ENCODE results near the gene RNGTT. TPM values are rescaled to one million over a fixed set of nuclear protein-coding genes. Genes with fewer than 3 reads are reported as not detected.

RNGTT gene
- total and polyA plus RNA-seq, 10 of the 15 experiments (the other 5 are each of a cell fraction or from before 2014, with no cell fraction given): 7.7 to 30.4 (median 22.2) TPM

DNA sequence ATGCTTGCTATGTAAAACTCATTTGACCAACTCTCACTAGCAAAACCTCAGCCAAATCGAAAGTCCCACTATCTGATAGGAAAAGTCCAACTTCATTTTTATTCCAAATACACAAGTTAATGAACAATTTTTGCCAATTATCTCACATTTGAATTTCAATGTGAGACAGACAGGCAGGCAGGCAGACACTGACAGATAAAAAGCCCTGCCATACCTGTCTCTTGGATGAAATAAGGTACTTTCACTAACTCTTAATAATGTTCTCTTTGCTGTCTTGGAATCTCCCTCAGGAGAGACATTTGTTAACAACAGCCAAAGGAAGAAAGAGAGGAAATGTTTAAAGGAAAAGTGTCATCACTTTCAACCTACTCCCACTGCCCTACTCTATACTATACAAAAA lies 82.0 kb downstream of the RNGTT start:
- no peak overlapping the region for H3K4me3 ChIP-seq
- no peaks in the 10 kb centered on the region for H3K4me1 ChIP-seq (ENCODE audit: control insufficient read depth, insufficient read depth, low read length)
- H2AFZ ChIP-seq (ENCODE audit: control insufficient read depth, low read depth, low read length): no peak overlapping the region
- no peaks in the 10 kb centered on the region; a peak in 1 of 4 replicates for H3K36me3 ChIP-seq (ENCODE audit: control insufficient read depth in 2 of 2, insufficient read depth in 2 of 2, low read length in 1 of 2)
- intact Hi-C loops (cut with micrococcal nuclease; ENCODE audit: unreplicated experiment): no loop called here
- WGBS (ENCODE audit: insufficient coverage, insufficient replicate concordance, low lambda C conversion rate, missing lambda C conversion rate): 89% methylated on average over 1 of the region's 1 CpG
- SMC1A ChIA-PET (ENCODE audit: uncharacterized antibody, unreplicated experiment): interaction anchor here (0.6 to 1.7 kb wide), 5 partner anchors 8 to 206 kb away, joined by 3 to 5 read pairs (median 3); partner anchors contain the start of gene RNGTT
- H3K9ac ChIP-seq (ENCODE audit: control insufficient read depth, insufficient read depth, low read length): no peak overlapping the region
- no peaks in the 10 kb centered on the region; the same call in 2 of the 3 replicates for H3K9me3 ChIP-seq (replicated peaks; ENCODE audit: control insufficient read depth, insufficient read depth, low read length)
- POLR2A ChIA-PET: no interaction called here
- H3K27me3 ChIP-seq (replicated peaks in 1 of 2; ENCODE audit: control insufficient read depth in 2 of 2, insufficient read depth in 2 of 2, low read length in 1 of 2): no peaks in the 10 kb centered on the region
- FAIRE-seq (no peak), ATAC-seq (no peak; the same call in 2 of the 3 replicates), DNase-seq (ENCODE audit: low read depth, low spot score) (no peak)
- no peaks in the 10 kb centered on the region for H4K20me1 ChIP-seq (ENCODE audit: control insufficient read depth, insufficient read depth)
- H3K27ac ChIP-seq (ENCODE audit: control insufficient read depth, insufficient read depth): no peak overlapping the region
- RAD21 ChIA-PET (ENCODE audit: unreplicated experiment): no interaction called here
- no peak overlapping the region for H3K4me2 ChIP-seq (ENCODE audit: control insufficient read depth, insufficient read depth)
- H3K79me2 ChIP-seq (ENCODE audit: control insufficient read depth, insufficient read depth, low read length): no peaks in the 10 kb centered on the region
- TF ChIP-seq ZNF384 (IDR thresholded peaks at IDR 0.05; ENCODE audit: borderline replicate concordance, low read depth, low read length) (no peak), DPF2 (IDR thresholded peaks at IDR 0.05) (no peak)
- TF ChIP-seq, protein P1, sequence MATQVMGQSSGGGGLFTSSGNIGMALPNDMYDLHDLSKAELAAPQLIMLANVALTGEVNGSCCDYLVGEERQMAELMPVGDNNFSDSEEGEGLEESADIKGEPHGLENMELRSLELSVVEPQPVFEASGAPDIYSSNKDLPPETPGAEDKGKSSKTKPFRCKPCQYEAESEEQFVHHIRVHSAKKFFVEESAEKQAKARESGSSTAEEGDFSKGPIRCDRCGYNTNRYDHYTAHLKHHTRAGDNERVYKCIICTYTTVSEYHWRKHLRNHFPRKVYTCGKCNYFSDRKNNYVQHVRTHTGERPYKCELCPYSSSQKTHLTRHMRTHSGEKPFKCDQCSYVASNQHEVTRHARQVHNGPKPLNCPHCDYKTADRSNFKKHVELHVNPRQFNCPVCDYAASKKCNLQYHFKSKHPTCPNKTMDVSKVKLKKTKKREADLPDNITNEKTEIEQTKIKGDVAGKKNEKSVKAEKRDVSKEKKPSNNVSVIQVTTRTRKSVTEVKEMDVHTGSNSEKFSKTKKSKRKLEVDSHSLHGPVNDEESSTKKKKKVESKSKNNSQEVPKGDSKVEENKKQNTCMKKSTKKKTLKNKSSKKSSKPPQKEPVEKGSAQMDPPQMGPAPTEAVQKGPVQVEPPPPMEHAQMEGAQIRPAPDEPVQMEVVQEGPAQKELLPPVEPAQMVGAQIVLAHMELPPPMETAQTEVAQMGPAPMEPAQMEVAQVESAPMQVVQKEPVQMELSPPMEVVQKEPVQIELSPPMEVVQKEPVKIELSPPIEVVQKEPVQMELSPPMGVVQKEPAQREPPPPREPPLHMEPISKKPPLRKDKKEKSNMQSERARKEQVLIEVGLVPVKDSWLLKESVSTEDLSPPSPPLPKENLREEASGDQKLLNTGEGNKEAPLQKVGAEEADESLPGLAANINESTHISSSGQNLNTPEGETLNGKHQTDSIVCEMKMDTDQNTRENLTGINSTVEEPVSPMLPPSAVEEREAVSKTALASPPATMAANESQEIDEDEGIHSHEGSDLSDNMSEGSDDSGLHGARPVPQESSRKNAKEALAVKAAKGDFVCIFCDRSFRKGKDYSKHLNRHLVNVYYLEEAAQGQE (IDR thresholded peaks at IDR 0.05; ENCODE audit: low read depth, low read length): no peak
- in situ Hi-C loops (cut with MboI): no loop called here
- BruUV-seq (replicated peaks): no TSS peak
- CTCF ChIA-PET: interaction anchor here (1.8 kb wide), 1 partner anchor 11 kb away, joined by 9 read pairs; no protein-coding TSS in a partner anchor

DNA sequence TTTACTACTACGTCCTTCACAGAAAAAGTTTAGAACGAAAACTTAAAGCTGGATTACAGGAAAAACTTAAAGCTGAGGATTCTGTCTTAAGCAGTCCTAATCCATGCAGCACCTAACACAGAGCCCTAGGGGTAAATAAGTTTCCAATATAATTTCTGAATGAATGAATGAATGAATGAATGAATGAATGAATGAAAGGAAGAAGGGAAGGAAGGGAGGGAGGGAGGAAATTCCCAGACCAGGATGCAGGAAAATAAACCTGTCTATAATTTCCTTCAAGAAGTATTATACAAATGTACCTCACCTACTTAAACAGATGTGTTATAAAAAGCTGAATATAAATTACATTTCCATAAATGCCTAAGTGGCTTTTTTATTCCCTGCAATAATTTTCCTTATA lies 83.4 kb downstream of the RNGTT start:
- intact Hi-C loops (cut with micrococcal nuclease; ENCODE audit: unreplicated experiment): no loop called here
- no TSS peak for BruUV-seq (replicated peaks)

More for the DNA sequence above, 83.4 kb downstream of the RNGTT start:
- Histone ChIP-seq H3K27ac (ENCODE audit: control insufficient read depth, insufficient read depth) (no peak overlapping the region), H4K20me1 (ENCODE audit: control insufficient read depth, insufficient read depth) (no peaks in the 10 kb centered on the region), H2AFZ (ENCODE audit: control insufficient read depth, low read depth, low read length) (no peak overlapping the region), H3K36me3 (ENCODE audit: control insufficient read depth in 2 of 2, insufficient read depth in 2 of 2, low read length in 1 of 2) (no peaks in the 10 kb centered on the region; a peak in 1 of 4 replicates), H3K9me3 (replicated peaks; ENCODE audit: control insufficient read depth, insufficient read depth, low read length) (no peaks in the 10 kb centered on the region), H3K4me2 (ENCODE audit: control insufficient read depth, insufficient read depth) (no peak overlapping the region), H3K9ac (ENCODE audit: control insufficient read depth, insufficient read depth, low read length) (no peak overlapping the region), H3K4me3 (no peak overlapping the region), H3K4me1 (ENCODE audit: control insufficient read depth, insufficient read depth, low read length) (no peaks in the 10 kb centered on the region), H3K27me3 (replicated peaks in 1 of 2; ENCODE audit: control insufficient read depth in 2 of 2, insufficient read depth in 2 of 2, low read length in 1 of 2) (no peaks in the 10 kb centered on the region), H3K79me2 (ENCODE audit: control insufficient read depth, insufficient read depth, low read length) (no peaks in the 10 kb centered on the region)
- DNase-seq (ENCODE audit: low read depth, low spot score) (no peak), ATAC-seq (no peak), FAIRE-seq (no peak)
- in situ Hi-C loops (cut with MboI): no loop called here
- TF ChIP-seq, protein P2, sequence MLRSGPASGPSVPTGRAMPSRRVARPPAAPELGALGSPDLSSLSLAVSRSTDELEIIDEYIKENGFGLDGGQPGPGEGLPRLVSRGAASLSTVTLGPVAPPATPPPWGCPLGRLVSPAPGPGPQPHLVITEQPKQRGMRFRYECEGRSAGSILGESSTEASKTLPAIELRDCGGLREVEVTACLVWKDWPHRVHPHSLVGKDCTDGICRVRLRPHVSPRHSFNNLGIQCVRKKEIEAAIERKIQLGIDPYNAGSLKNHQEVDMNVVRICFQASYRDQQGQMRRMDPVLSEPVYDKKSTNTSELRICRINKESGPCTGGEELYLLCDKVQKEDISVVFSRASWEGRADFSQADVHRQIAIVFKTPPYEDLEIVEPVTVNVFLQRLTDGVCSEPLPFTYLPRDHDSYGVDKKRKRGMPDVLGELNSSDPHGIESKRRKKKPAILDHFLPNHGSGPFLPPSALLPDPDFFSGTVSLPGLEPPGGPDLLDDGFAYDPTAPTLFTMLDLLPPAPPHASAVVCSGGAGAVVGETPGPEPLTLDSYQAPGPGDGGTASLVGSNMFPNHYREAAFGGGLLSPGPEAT (IDR thresholded peaks at IDR 0.05; ENCODE audit: low read depth): no peak
- TF ChIP-seq ZNF24 (IDR thresholded peaks at IDR 0.05): peak; percentile 92
- ChIA-PET RAD21 (ENCODE audit: unreplicated experiment) (no interaction called here), SMC1A (ENCODE audit: uncharacterized antibody, unreplicated experiment) (interaction anchor here (0.7 to 1.3 kb wide), 2 partner anchors 9 to 11 kb away, joined by 3 to 7 read pairs; no protein-coding TSS in a partner anchor), CTCF (interaction anchor here (0.7 to 1.3 kb wide), 4 partner anchors 10 to 942 kb away, joined by 3 to 5 read pairs (median 4); no protein-coding TSS in a partner anchor), POLR2A (no interaction called here)
- 98% methylated on average over 2 of the region's 2 CpGs for WGBS (ENCODE audit: insufficient coverage, insufficient replicate concordance, low lambda C conversion rate, missing lambda C conversion rate)
